ENCODE results near the gene OR5H14.

- no peak for TF ChIP-seq EZH2 (IDR thresholded peaks at IDR 0.05; ENCODE audit: borderline replicate concordance, insufficient read depth, low read length, poor library complexity, severe bottlenecking)
- TF ChIP-seq, protein P1, sequence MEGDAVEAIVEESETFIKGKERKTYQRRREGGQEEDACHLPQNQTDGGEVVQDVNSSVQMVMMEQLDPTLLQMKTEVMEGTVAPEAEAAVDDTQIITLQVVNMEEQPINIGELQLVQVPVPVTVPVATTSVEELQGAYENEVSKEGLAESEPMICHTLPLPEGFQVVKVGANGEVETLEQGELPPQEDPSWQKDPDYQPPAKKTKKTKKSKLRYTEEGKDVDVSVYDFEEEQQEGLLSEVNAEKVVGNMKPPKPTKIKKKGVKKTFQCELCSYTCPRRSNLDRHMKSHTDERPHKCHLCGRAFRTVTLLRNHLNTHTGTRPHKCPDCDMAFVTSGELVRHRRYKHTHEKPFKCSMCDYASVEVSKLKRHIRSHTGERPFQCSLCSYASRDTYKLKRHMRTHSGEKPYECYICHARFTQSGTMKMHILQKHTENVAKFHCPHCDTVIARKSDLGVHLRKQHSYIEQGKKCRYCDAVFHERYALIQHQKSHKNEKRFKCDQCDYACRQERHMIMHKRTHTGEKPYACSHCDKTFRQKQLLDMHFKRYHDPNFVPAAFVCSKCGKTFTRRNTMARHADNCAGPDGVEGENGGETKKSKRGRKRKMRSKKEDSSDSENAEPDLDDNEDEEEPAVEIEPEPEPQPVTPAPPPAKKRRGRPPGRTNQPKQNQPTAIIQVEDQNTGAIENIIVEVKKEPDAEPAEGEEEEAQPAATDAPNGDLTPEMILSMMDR (IDR thresholded peaks at IDR 0.05; ENCODE audit: poor library complexity, severe bottlenecking) = no peak
Observed at GRCh38 chr3:98115717-98116116, 31.6 kb upstream of the OR5H14 start.
